Psoas muscle (tissue), 8 donors: ENCODE results near the gene SLC2A5. TPM values are rescaled to one million over a fixed set of nuclear protein-coding genes. Genes with fewer than 3 reads are reported as not detected.
"Not testable (repeated sequence)": the region's sequence is repeated elsewhere in the genome, so short reads cannot be mapped to it uniquely, and the experiment has no call there.

Experiments used
- ATAC-seq, 4 donors: fragments of 200-7000 bp; cut with Tn5 transposase; one replicate each; pipeline ENCODE4 v1.9.1; 2020; ENCODE audit warnings: moderate library complexity in 3 of 4, mild to moderate bottlenecking in 2 of 4
- DNase-seq, 2 donors: peaks; one replicate each; pipeline ENCODE4 v3.0.0-alpha.2; 2020
- H3K27ac ChIP-seq: fragments of 200-600 bp; one replicate; pipeline ENCODE4 v1.8.0; 2022
- H3K27me3 ChIP-seq, 3 donors: fragments of 200-600 bp in 1 of 3; one replicate each; pipeline versions ENCODE4 v1.6.1 to v1.8.0; 2013 to 2022; ENCODE audit warnings: low read length in 2 of 3, mild to moderate bottlenecking in 2 of 3, moderate library complexity in 1 of 3; ENCODE audit not compliant: insufficient read depth in 3 of 3
- H3K36me3 ChIP-seq, 2 donors: fragments of 200-600 bp in 1 of 2; one replicate each; pipeline versions ENCODE4 v1.6.1 to v1.8.0; 2013 to 2022; ENCODE audit warnings: low read depth in 1 of 2, mild to moderate bottlenecking in 1 of 2, moderate library complexity in 1 of 2; ENCODE audit not compliant: insufficient read depth in 1 of 2
- H3K4me1 ChIP-seq: fragments of 200-600 bp; one replicate; pipeline ENCODE4 v1.8.0; 2022
- H3K4me3 ChIP-seq: fragments of 200-600 bp; one replicate; pipeline ENCODE4 v1.8.0; 2022; ENCODE audit warnings: mild to moderate bottlenecking
- H3K9me3 ChIP-seq: fragments of 200-600 bp; one replicate; pipeline ENCODE4 v1.8.0; 2022
- CTCF ChIP-seq: fragments of 200-600 bp; IDR thresholded peaks from one replicate; pipeline ENCODE4 v1.8.0; 2022; ENCODE audit warnings: antibody characterized with exemption
- WGBS, 3 donors: extraction: QIAGEN DNeasy Blood & Tissue Kit; methylation state at CpG; one replicate each; pipeline versions ENCODE4 v1.1.6 to v1.1.7; 2013; 5-methylcytosine and 5-hydroxymethylcytosine counted together
- intact Hi-C, 2 donors: fragments of 100-400 bp; cut with DNase I; formaldehyde crosslinking; loops; one replicate each; pipeline versions ENCODE4 v1.11.0 to v1.14.2; 2022
- polyA plus RNA-seq, 3 donors: library from polyadenylated mRNA; stranded (reverse); fragments of 200-250 nt; gene quantifications; one replicate each; pipeline ENCODE4 v1.2.3, GENCODE V29; 2013
- total RNA-seq, 4 donors: library from RNA; stranded (reverse); fragmentation: NEBNext Ultra II Directional in 2 of 4; extraction: Animal tissue kit (Norgen Biotek cat#: 25700) in 2 of 4; gene quantifications; one replicate each; pipeline versions ENCODE4 v1.2.1 to v1.2.4, GENCODE V29; 2021 to 2023
- donor health status: healthy with polysubstance abuse.
- donor health status: DM: no; HTN: no; CAD: no; lungs with moderate emphysema.
- donor health status: Bipolar disorder and iron deficiency.
- donor health status: healthy.
- donor health status: DM: yes; HTN: yes; CAD: no.
- donor health status: DM: no; HTN: no; CAD: no.
- donor health status: DM: no; HTN: no; CAD: no.
- donor health status: DM: yes; HTN: yes; CAD: no.

SLC2A5 gene
- total and polyA plus RNA-seq, 7 donors: 12.8 to 97.9 (median 31.7) TPM

DNA sequence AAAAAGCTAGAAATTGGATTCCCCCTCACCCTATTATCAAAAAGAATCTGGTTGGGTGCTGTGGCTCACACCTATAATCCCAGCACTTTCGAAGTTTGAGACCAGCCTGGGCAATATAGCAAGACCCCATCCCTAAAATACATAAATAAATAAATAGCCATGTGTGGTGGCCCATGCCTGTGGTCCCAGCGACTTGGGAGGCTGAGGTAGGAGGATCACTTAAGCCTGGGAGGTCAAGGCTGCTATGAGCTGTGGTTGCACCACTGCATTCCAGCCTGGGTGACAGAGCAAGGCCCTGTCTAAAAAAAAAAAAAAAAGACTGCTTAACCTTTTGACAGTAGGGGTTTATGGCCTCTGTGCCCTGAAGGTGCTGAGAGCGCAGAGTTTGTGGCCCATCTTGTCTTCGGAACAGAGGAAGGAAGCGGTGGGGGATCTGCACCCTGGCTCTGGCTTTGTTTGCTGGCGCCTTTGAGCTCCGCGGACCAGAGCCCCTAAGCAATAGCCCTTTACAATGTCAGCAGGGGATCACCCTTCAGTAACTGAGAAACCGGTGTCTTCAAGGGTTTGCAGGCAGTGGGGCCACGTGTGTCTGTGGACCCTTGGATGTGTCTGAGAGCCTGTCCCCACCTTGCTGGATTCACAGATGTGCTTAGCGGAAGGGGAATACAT lies 65.3 kb downstream of the SLC2A5 start:
- Histone ChIP-seq H3K27ac (no peak overlapping the region), H3K4me1 (no peaks in the 10 kb centered on the region), H3K9me3 (no peaks in the 10 kb centered on the region), H3K27me3 (no peaks in the 10 kb centered on the region), H3K4me3 (no peak overlapping the region), H3K36me3 (no peaks in the 10 kb centered on the region)
- DNase-seq: peak in 1 of 2 donors; percentile 9
- TF ChIP-seq CTCF: no peak
- intact Hi-C loops: no loop called here
- WGBS, 3 donors: 85 to 90% (median 88%) methylated on average over 11 of the region's 11 CpGs
- ATAC-seq: no peak

DNA sequence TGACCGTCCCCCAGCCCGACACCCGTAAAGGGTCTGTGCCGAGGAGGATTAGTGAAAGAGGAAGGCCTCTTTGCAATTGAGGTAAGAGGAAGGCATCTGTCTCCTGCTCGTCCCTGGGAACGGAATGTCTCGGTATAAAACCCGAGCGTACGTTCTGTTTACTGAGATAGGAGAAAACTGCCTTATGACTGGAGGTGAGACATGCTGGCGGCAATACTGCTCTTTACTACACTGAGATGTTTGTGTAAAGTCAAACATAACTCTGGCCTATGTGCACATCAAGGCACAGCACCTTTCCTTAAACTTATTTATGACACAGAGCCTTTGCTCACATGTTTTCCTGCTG lies 67.2 kb downstream of the SLC2A5 start:
- H3K27me3 ChIP-seq, H3K4me3 ChIP-seq, H3K27ac ChIP-seq, H3K9me3 ChIP-seq, intact Hi-C loops, DNase-seq, H3K36me3 ChIP-seq, ATAC-seq, H3K4me1 ChIP-seq: not testable (repeated sequence)
- 84 to 91% (median 88%) methylated on average over 11 of the region's 11 CpGs for WGBS, 3 donors

- peak in 1 of 2 donors; percentile 28 for DNase-seq
- H3K27me3 ChIP-seq, ATAC-seq, H3K4me3 ChIP-seq, H3K4me1 ChIP-seq, intact Hi-C loops, H3K27ac ChIP-seq, H3K36me3 ChIP-seq, H3K9me3 ChIP-seq: not testable (repeated sequence)
- 89 to 93% (median 90%) methylated on average over 13 of the region's 13 CpGs for WGBS, 3 donors
These were observed 67.8 kb downstream of the SLC2A5 start for GRCh38 chr1:9001534-9002214.

DNA sequence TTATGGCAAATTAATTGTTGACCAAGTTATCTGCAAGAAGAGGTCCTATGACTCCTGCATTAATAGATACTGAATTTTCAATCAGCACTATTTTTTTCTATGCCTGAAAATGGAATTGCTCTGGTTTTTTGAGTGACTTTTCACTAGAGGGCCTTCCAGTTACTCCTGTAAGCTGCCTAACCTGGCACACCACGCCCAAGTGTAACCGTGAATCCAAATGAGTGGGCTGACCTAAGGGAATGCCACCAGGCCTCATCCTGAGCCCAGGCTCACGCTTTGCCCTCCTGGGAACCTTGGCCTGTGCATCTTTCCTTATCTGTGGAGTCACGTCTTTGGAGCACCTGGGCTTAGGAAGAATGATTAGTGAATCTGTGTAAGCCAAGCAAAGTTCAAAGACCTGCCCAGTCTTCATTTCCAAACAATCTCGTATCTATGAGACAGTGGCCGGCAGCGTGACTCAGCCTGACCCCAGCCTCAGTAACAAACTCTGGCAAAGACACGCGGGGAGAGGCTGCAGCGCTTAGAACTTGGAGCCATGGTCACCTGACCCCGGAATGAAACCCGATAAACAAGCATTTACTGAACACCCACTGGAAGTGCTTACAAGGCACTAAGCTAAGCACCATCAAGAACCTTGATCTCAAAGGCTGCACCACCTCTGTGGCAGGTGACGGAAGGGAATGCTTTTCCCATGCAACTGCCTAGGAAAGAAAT lies 75.3 kb downstream of the SLC2A5 start:
- H3K4me3 ChIP-seq, H3K36me3 ChIP-seq, DNase-seq, H3K9me3 ChIP-seq, H3K27ac ChIP-seq, H3K27me3 ChIP-seq, intact Hi-C loops, H3K4me1 ChIP-seq: not testable (repeated sequence)
- ATAC-seq: peak in 1 of 4 donors; percentile 33
- 82 to 84% (median 84%) methylated on average over 12 of the region's 13 CpGs for WGBS, 3 donors

- Histone ChIP-seq H3K36me3 (no peaks in the 10 kb centered on the region), H3K4me3 (no peak overlapping the region), H3K27me3 (no peaks in the 10 kb centered on the region), H3K27ac (no peak overlapping the region), H3K4me1 (no peaks in the 10 kb centered on the region), H3K9me3 (no peaks in the 10 kb centered on the region)
- TF ChIP-seq CTCF: no peak
- WGBS, 3 donors: 90 to 94% (median 91%) methylated on average over 8 of the region's 8 CpGs
- no peak for ATAC-seq
- intact Hi-C loops: no loop called here
- no peak for DNase-seq
These were observed 76.3 kb downstream of the SLC2A5 start for GRCh38 chr1:8992936-8993687.
